ENCODE measurements around the gene MAP3K12.

DNA sequence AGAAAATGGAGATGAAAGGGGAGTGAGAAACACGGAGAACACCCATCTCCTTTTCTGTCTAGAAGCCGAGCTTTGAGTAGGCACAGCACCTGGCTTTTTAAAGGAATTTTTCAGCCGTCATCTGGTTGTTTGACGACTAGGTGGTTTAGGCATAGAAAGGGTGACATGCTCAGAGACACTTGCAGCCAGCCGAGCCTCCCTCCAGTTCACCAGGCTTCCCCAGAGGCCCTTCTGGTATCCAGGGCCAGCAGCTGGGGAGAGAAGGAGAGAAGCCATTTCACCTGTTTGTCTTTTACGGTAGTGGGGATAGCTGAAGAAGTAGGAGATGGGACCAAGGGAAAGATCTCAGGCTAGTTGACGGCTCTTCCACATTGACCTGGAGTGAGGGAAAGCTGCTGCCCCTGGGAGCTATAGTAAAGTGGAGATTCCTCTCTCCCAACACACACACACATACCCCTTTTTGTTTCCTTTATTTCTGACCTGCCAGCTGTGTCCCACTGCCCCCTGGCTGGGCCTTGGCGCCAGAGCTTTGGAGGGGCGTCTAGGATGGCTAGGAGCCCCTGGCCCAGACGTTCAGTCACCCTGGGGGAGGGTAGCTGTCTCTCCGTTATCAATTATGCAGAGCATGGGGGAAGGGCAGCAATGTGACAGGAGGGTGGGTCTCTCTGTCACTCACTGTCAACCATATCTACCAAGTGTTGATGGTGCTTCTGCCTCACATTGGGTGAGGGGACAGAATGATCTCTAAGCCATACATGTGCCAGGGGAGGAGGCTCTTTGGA, 5.5 kb downstream of the MAP3K12 start:
- TF ChIP-seq, protein P1, sequence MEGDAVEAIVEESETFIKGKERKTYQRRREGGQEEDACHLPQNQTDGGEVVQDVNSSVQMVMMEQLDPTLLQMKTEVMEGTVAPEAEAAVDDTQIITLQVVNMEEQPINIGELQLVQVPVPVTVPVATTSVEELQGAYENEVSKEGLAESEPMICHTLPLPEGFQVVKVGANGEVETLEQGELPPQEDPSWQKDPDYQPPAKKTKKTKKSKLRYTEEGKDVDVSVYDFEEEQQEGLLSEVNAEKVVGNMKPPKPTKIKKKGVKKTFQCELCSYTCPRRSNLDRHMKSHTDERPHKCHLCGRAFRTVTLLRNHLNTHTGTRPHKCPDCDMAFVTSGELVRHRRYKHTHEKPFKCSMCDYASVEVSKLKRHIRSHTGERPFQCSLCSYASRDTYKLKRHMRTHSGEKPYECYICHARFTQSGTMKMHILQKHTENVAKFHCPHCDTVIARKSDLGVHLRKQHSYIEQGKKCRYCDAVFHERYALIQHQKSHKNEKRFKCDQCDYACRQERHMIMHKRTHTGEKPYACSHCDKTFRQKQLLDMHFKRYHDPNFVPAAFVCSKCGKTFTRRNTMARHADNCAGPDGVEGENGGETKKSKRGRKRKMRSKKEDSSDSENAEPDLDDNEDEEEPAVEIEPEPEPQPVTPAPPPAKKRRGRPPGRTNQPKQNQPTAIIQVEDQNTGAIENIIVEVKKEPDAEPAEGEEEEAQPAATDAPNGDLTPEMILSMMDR (conservative IDR thresholded peaks at IDR 0.05; ENCODE audit: low read depth, low read length): no peak
- TF ChIP-seq EZH2 (IDR thresholded peaks at IDR 0.05; ENCODE audit: borderline replicate concordance, low read depth, low read length, poor library complexity, severe bottlenecking): no peak

All from A673 (cell line).